Measurements from ENCODE around the gene PRR30.
"Not testable (repeated sequence)": the region's sequence is repeated elsewhere in the genome, so short reads cannot be mapped to it uniquely, and the experiment has no call there.

DNA sequence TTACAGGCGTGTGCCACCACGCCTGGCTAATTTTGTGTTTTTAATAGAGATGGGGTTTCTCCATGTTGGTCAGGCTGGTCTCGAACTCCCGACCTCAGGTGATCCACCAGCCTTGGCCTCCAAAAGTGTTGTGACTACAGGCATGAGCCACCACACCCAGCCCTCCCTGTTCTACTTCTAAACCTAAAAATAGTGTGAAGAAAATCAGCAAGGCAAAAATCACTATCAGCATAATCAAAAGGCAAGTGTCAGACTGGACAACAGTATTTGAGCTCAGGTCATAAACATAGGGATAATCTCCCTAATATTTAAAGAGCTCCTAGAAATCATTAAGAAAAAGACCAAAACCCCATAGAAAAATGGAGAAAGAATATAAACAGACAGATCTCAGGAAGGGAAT lies 36.6 kb upstream of the PRR30 start:
- TF ChIP-seq CTCF, POLR2A (IDR thresholded peaks at IDR 0.05): not testable (repeated sequence)
